Mucosa of rectum (tissue), 2 donors: Measurements from ENCODE around the gene ENTPD7.
"Not testable (repeated sequence)": the region's sequence is repeated elsewhere in the genome, so short reads cannot be mapped to it uniquely, and the experiment has no call there.

Experiments
- H3K27ac ChIP-seq, 2 donors: one replicate each; pipeline ENCODE4 v1.7.0; 2013; ENCODE audit warnings: inconsistent platforms in 2 of 2, low read depth in 2 of 2, low read length in 2 of 2
- H3K27me3 ChIP-seq, 2 donors: one replicate each; pipeline ENCODE4 v1.7.0; 2013; ENCODE audit warnings: low read length in 2 of 2; ENCODE audit not compliant: control insufficient read depth in 2 of 2, insufficient read depth in 2 of 2
- H3K36me3 ChIP-seq, 2 donors: one replicate each; pipeline ENCODE4 v1.7.0; 2013; ENCODE audit warnings: low read length in 2 of 2; ENCODE audit not compliant: control insufficient read depth in 2 of 2, insufficient read depth in 2 of 2
- H3K4me1 ChIP-seq, 2 donors: one replicate each; pipeline ENCODE4 v1.7.0; 2013; ENCODE audit warnings: low read length in 2 of 2, mild to moderate bottlenecking in 1 of 2; ENCODE audit not compliant: control insufficient read depth in 2 of 2, insufficient read depth in 2 of 2
- H3K4me3 ChIP-seq, 2 donors: one replicate each; pipeline ENCODE4 v1.7.0; 2013; ENCODE audit warnings: low read length in 2 of 2
- H3K9ac ChIP-seq, 2 donors: one replicate each; pipeline ENCODE4 v1.7.0; 2013; ENCODE audit warnings: low read length in 2 of 2, low read depth in 1 of 2, mild to moderate bottlenecking in 1 of 2
- H3K9me3 ChIP-seq, 2 donors: one replicate each; pipeline ENCODE4 v1.7.0; 2013; ENCODE audit warnings: low read length in 2 of 2; ENCODE audit not compliant: control insufficient read depth in 2 of 2
- donor health status: healthy.
- donor health status: Normal muscosa, but diverticular disease.

Gene ENTPD7

DNA sequence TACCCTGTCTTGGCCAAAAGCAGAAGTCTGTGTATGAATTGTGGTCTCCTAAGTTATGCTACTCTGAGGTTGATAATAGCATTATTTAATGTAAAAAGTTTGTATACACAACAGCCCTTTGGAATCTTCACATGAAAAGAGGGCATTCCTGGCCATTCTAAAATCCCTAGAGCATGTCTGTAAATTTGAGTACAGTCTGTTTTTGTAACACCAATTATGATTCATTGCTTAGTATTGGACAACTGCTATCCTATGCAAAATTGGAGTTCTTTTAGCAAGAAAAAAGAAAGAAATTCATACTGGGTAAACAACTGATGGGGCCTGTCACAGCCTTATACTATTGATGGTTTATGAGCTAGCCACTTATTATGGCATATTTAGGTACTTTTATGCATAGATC, 82.9 kb downstream of the ENTPD7 start:
- no peak overlapping the region for H3K4me3 ChIP-seq
- H3K9ac ChIP-seq = no peak overlapping the region
- H3K4me1 ChIP-seq = no peaks in the 10 kb centered on the region
- H3K36me3 ChIP-seq = peaks cover 40 to 63% of the 10 kb centered on the region in 2 donors
- no peak overlapping the region for H3K27ac ChIP-seq
- H3K27me3 ChIP-seq = no peaks in the 10 kb centered on the region
- peaks cover 0 to 4% of the 10 kb centered on the region in 2 donors for H3K9me3 ChIP-seq

DNA sequence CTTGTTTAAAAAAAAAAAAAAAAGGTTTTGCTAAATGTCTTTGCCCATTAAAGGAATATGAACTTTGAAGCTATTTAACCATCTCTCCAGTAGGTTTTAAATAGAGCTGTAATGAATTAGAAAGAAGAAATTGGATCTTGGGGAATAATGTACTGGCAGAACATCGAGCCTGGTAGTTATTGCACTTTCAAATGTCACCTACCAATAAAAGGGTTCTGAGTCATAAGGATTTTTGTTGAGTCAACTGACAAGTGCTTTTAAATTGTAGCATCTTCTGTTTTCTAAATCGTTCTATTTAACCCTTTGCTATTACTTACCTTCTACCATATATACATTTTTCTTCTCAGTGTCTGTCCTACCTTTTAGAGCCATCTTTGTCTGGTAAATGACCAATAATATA, 83.4 kb downstream of the ENTPD7 start:
- Histone ChIP-seq H3K36me3 (peaks cover 45 to 64% of the 10 kb centered on the region in 2 donors), H3K4me1 (no peaks in the 10 kb centered on the region), H3K27ac (no peak overlapping the region), H3K27me3 (no peaks in the 10 kb centered on the region), H3K4me3 (no peak overlapping the region), H3K9ac (no peak overlapping the region), H3K9me3 (peaks cover 0 to 4% of the 10 kb centered on the region in 2 donors)

DNA sequence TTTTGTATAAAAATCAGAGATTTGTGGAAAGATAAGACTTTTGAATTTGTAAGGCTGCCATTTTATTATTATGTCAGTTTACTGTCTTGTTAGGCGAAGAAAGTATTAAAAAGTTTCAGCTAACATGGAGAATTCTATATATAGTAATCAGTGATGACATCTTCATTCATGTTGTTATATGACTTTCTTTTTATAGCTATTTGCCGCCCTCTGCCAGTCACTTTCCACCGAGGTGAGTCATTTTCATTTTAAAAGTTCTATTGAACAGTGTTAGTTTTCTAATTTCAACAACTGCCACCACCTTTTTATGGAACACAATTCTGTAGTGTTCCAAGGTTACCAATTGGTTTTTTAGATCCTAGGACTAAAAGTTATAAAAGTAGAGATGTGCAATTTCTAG, 84.5 kb downstream of the ENTPD7 start:
- H3K9ac ChIP-seq = no peak overlapping the region
- H3K9me3 ChIP-seq = peaks cover 0 to 4% of the 10 kb centered on the region in 2 donors
- H3K27me3 ChIP-seq = no peaks in the 10 kb centered on the region
- H3K36me3 ChIP-seq = peaks cover 54 to 67% of the 10 kb centered on the region in 2 donors
- no peak overlapping the region for H3K27ac ChIP-seq
- no peaks in the 10 kb centered on the region for H3K4me1 ChIP-seq
- H3K4me3 ChIP-seq = no peak overlapping the region

DNA sequence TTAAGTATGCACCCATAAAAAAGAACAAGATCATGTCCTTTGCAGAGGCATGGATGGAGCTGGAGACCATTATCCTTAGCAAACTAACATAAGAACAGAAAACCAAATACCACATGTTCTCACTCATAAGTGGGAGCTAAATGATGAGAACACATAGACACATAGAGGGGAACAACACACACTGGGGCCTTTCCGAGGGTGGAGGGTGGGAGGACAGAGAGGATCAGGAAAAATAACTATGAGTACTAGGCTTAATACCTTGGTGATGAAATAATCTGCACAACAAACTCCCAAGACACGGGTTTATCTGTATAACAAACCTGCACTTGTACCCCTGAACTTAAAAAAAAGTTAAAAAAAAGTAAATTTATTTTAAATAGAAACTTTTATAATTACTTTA, 86.9 kb downstream of the ENTPD7 start:
- H3K4me3 ChIP-seq, H3K27me3 ChIP-seq, H3K9me3 ChIP-seq, H3K27ac ChIP-seq, H3K4me1 ChIP-seq, H3K9ac ChIP-seq: not testable (repeated sequence)
- peaks cover 42 to 55% of the 10 kb centered on the region in 2 donors for H3K36me3 ChIP-seq

DNA sequence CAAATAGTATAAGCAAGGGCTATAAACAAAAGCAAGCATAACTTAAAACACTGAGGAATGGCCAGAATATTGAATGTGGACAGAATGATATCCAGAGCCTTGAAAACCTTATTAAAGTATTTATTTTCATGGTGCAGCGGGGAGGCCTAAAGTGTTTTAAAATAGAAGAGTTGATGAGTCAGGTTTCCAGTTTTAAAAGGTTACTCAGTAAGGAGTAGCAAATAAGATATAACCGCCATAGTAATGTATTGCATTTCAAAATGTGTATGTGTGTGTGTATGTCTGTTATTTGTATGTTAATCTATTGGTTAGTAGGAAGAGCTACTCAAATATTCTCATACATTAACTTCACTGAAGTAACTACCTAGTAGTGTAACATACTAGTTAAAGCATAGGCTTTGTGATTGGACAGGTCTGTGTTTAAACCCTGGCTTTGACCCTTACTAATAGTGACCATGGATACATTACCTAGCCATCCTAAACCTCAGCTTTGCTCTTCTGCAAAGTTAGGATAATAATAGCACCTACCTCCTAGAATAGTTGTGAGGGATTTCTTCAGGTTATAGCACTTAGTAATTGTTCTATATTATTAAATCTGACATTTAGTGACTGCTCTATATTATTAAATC, 89.6 kb downstream of the ENTPD7 start:
- no peaks in the 10 kb centered on the region for H3K27me3 ChIP-seq
- peaks cover 33 to 44% of the 10 kb centered on the region in 2 donors for H3K36me3 ChIP-seq
- no peaks in the 10 kb centered on the region for H3K4me1 ChIP-seq
- no peak overlapping the region for H3K27ac ChIP-seq
- H3K4me3 ChIP-seq = no peak overlapping the region
- no peak overlapping the region for H3K9ac ChIP-seq
- no peaks in the 10 kb centered on the region for H3K9me3 ChIP-seq

DNA sequence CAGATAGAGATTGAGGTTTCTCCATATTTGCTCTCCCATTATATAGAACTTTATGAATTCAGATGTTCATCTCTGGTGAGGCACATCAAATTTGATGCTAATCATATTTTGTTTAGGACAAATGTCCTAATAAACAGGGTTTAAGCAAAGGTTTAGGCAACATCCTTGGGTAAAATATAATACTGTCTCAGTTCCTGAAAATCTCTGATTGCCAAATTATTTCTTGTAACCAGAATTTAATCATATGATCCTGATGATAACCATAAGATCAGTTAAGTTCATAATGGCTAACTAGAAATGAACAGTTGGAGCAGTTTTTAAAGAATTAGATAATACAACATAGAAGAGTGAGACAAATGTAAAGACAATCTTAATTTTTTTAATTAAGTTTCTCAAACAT, 91.3 kb downstream of the ENTPD7 start:
- no peak overlapping the region for H3K4me3 ChIP-seq
- H3K9ac ChIP-seq = no peak overlapping the region
- peaks cover 36 to 47% of the 10 kb centered on the region in 2 donors for H3K36me3 ChIP-seq
- H3K4me1 ChIP-seq = no peaks in the 10 kb centered on the region
- no peaks in the 10 kb centered on the region for H3K9me3 ChIP-seq
- no peak overlapping the region for H3K27ac ChIP-seq
- no peaks in the 10 kb centered on the region for H3K27me3 ChIP-seq

DNA sequence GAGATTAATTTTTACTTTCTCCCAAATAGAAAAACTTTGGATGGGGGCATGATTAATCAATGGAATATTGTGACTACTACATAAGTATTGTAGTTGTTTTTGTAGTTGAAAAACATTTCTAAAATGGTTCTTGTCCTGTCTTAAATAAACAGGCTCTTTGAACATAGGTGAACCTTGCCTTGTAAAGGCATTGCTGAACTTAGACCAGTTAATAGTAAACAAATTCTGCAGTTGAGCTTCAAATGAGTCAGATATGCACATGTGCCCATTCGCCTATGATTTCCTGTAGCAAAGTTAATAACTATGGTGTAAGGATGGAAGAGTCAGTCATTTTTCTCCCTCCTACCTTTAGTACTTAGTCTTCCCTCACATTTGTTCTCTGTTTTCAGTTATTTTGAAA, 95.4 kb downstream of the ENTPD7 start:
- Histone ChIP-seq H3K27me3 (no peaks in the 10 kb centered on the region), H3K36me3 (peaks cover 29 to 56% of the 10 kb centered on the region in 2 donors), H3K4me3 (no peak overlapping the region), H3K9me3 (no peaks in the 10 kb centered on the region), H3K27ac (no peak overlapping the region), H3K4me1 (no peaks in the 10 kb centered on the region), H3K9ac (no peak overlapping the region)
